CD8-positive, alpha-beta memory T cell (primary cell): ENCODE measurements around the gene USP5. TPM values are rescaled to one million over a fixed set of nuclear protein-coding genes. Genes with fewer than 3 reads are reported as not detected.
A peak's percentile ranks its signal among the peaks of the same experiment; 100 is the strongest.
"Not testable (repeated sequence)": the region's sequence is repeated elsewhere in the genome, so short reads cannot be mapped to it uniquely, and the experiment has no call there.

Source experiments
- CTCF ChIA-PET: fragments of 350-600 bp; sonication (Branson Sonifier 250); formaldehyde crosslinking; loops from one replicate; lab custom pipeline; 2021; ENCODE audit warnings: antibody characterized with exemption; lab: Charles Lee
- POLR2A ChIA-PET: fragments of 350-600 bp; sonication (Branson Sonifier 250); formaldehyde crosslinking; loops from one replicate; lab custom pipeline; 2021; ENCODE audit warnings: antibody characterized with exemption; lab: Charles Lee
- DNase-seq, 5 donors: peaks; one replicate each; pipeline versions ENCODE4 v3.0.0 to v3.0.0-alpha.2; 2020 to 2022; ENCODE audit warnings: mixed read lengths in 1 of 5
- H3K27ac ChIP-seq: one replicate; pipeline ENCODE4 v1.7.0; 2013; ENCODE audit warnings: low read depth, mild to moderate bottlenecking, low read length, moderate library complexity
- H3K27me3 ChIP-seq: 2 replicates; pipeline ENCODE4 v1.7.0; 2013; ENCODE audit warnings: low read length, mild to moderate bottlenecking; ENCODE audit not compliant: insufficient read depth, poor library complexity, severe bottlenecking
- H3K36me3 ChIP-seq: 2 replicates; pipeline ENCODE4 v1.7.0; 2013; ENCODE audit warnings: mild to moderate bottlenecking, low read length, moderate library complexity; ENCODE audit not compliant: insufficient read depth
- H3K4me1 ChIP-seq: 2 replicates; pipeline ENCODE4 v1.7.0; 2013; ENCODE audit warnings: mild to moderate bottlenecking, low read length, moderate library complexity; ENCODE audit not compliant: insufficient read depth
- H3K4me3 ChIP-seq: 2 replicates; pipeline ENCODE4 v1.7.0; 2013; ENCODE audit warnings: mild to moderate bottlenecking, low read length
- H3K9me3 ChIP-seq: 2 replicates; pipeline ENCODE4 v1.7.0; 2013; ENCODE audit warnings: mild to moderate bottlenecking, low read length
- H3K27ac Mint-ChIP-seq, 8 donors: one replicate each; pipeline ENCODE4 v1.8.0; 2020 to 2021; ENCODE audit warnings: mixed read lengths in 8 of 8, mild to moderate bottlenecking in 6 of 8, inconsistent platforms in 3 of 8, moderate library complexity in 3 of 8
- H3K27me3 Mint-ChIP-seq, 2 donors: one replicate each; pipeline ENCODE4 v1.8.0; 2020 to 2021; ENCODE audit warnings: mixed read lengths in 2 of 2, mild to moderate bottlenecking in 1 of 2, moderate library complexity in 1 of 2
- H3K36me3 Mint-ChIP-seq, 3 donors: one replicate each; pipeline ENCODE4 v1.8.0; 2020 to 2021; ENCODE audit warnings: mixed read lengths in 3 of 3, inconsistent platforms in 1 of 3, mild to moderate bottlenecking in 1 of 3
- H3K4me1 Mint-ChIP-seq, 3 donors: one replicate each; pipeline ENCODE4 v1.8.0; 2020 to 2021; ENCODE audit warnings: mixed read lengths in 3 of 3, inconsistent platforms in 1 of 3, mild to moderate bottlenecking in 1 of 3
- H3K4me3 Mint-ChIP-seq, 7 donors: one replicate each; pipeline ENCODE4 v1.8.0; 2020 to 2021; ENCODE audit warnings: mixed read lengths in 7 of 7, mild to moderate bottlenecking in 6 of 7, moderate library complexity in 4 of 7, inconsistent platforms in 2 of 7
- H3K9me3 Mint-ChIP-seq, 5 donors: one replicate each; pipeline ENCODE4 v1.8.0; 2020 to 2022; ENCODE audit warnings: mixed read lengths in 5 of 5, mild to moderate bottlenecking in 3 of 5, moderate library complexity in 2 of 5, inconsistent platforms in 1 of 5
- polyA plus RNA-seq: library from polyadenylated mRNA; unstranded; fragments of 300-500 nt; fragmentation: Illumina TruSeq; gene quantifications from one replicate; pipeline ENCODE4 v1.2.3, GENCODE V29; 2021
- total RNA-seq, 2 experiments: library from RNA; stranded (reverse); gene quantifications; one replicate each; pipeline ENCODE4 v1.2.3, GENCODE V29; 2021

Gene USP5
- total and polyA plus RNA-seq, 3 experiments from 2014 or later, result 49.7 to 154 (median 154) TPM

GRCh38 chr12:6904280-6905276 lies 52.6 kb downstream of the USP5 start, which contains the start of gene LRRC23:
TSS of gene LRRC23 (plus strand) at chr12:6904822. CDS start at chr12:6905634, 812 bp downstream.
- Histone ChIP-seq H3K27me3 (no peaks in the 10 kb centered on the region), H3K4me3 (peak within 1 kb of the TSS; percentile 86), H3K36me3 (no peaks in the 10 kb centered on the region), H3K9me3 (no peaks in the 10 kb centered on the region), H3K27ac (peak within 1 kb of the TSS; percentile 95), H3K4me1 (peaks cover 16% of the 10 kb centered on the region)
- Mint-ChIP-seq H3K9me3 (no peaks in the 10 kb centered on the region), H3K27me3 (no peaks in the 10 kb centered on the region), H3K36me3 (peaks cover 0 to 5% (median 3%) of the 10 kb centered on the region in 3 donors), H3K4me1 (peaks cover 0 to 5% (median 0%) of the 10 kb centered on the region in 3 donors), H3K27ac (peak within 1 kb of the TSS in 1 of 8 donors; percentile 78), H3K4me3 (peak within 1 kb of the TSS in 1 of 7 donors; percentile 19)
- POLR2A ChIA-PET, result interaction anchor here (0.9 to 1.6 kb wide), 4 partner anchors 9 to 53 kb away, joined by 3 to 10 read pairs (median 4); partner anchors contain the start of genes CDCA3, ENO2 and USP5
- CTCF ChIA-PET, result interaction anchor here (1.0 to 7.9 kb wide), 5 partner anchors 13 to 114 kb away, joined by 3 to 50 read pairs (median 5); partner anchors contain the start of genes LPCAT3 and SPSB2
- peak; percentile 97 to 99 (median 98) for DNase-seq

GRCh38 chr12:6905414-6906040 lies 53.6 kb downstream of the USP5 start:
- ChIA-PET CTCF (interaction anchor here (1.0 to 7.9 kb wide), 4 partner anchors 14 to 36 kb away, joined by 3 to 50 read pairs (median 25); partner anchors contain the start of gene SPSB2), POLR2A (interaction anchor here (0.9 to 1.6 kb wide), 4 partner anchors 9 to 54 kb away, joined by 3 to 10 read pairs (median 4); partner anchors contain the start of genes CDCA3, ENO2 and USP5)
- Histone ChIP-seq H3K9me3 (no peaks in the 10 kb centered on the region), H3K4me1 (peaks cover 16% of the 10 kb centered on the region), H3K36me3 (no peaks in the 10 kb centered on the region), H3K27me3 (no peaks in the 10 kb centered on the region), H3K27ac (peak overlapping the region; percentile 95), H3K4me3 (peak overlapping the region; percentile 86)
- Mint-ChIP-seq H3K9me3 (no peaks in the 10 kb centered on the region), H3K4me3 (no peak overlapping the region), H3K36me3 (peaks cover 0 to 5% (median 3%) of the 10 kb centered on the region in 3 donors), H3K27ac (no peak overlapping the region), H3K4me1 (peaks cover 0 to 5% (median 0%) of the 10 kb centered on the region in 3 donors), H3K27me3 (no peaks in the 10 kb centered on the region)
- DNase-seq, result no peak

- H3K4me1 Mint-ChIP-seq, H3K4me3 Mint-ChIP-seq, DNase-seq, H3K36me3 ChIP-seq, H3K9me3 Mint-ChIP-seq, H3K27me3 ChIP-seq, H3K27ac ChIP-seq, H3K36me3 Mint-ChIP-seq, H3K27ac Mint-ChIP-seq, H3K27me3 Mint-ChIP-seq, H3K4me3 ChIP-seq, H3K9me3 ChIP-seq: not testable (repeated sequence)
- H3K4me1 ChIP-seq, result peaks cover 17% of the 10 kb centered on the region
- POLR2A ChIA-PET, result interaction anchor here (0.7 to 0.8 kb wide), 2 partner anchors 17 to 30 kb away, joined by 3 to 7 read pairs; no protein-coding TSS in a partner anchor
- CTCF ChIA-PET, result interaction anchor here (1.2 to 7.9 kb wide), 7 partner anchors 8 to 56 kb away, joined by 3 to 50 read pairs (median 7); partner anchors contain the start of genes SPSB2 and USP5
Observed at GRCh38 chr12:6908141-6908540, 56.2 kb downstream of the USP5 start.

- ChIA-PET POLR2A (no interaction called here), CTCF (interaction anchor here (0.7 to 7.9 kb wide), 4 partner anchors 15 to 52 kb away, joined by 3 to 50 read pairs (median 10); no protein-coding TSS in a partner anchor)
- DNase-seq, result no peak
- Histone ChIP-seq H3K36me3 (no peaks in the 10 kb centered on the region), H3K4me3 (no peak overlapping the region), H3K4me1 (peaks cover 18% of the 10 kb centered on the region), H3K9me3 (no peaks in the 10 kb centered on the region), H3K27ac (no peak overlapping the region), H3K27me3 (no peaks in the 10 kb centered on the region)
- peak overlapping the region in 3 of 8 donors; percentile 6 to 51 (median 46) for H3K27ac Mint-ChIP-seq
- peak overlapping the region in 1 of 7 donors; percentile 14 for H3K4me3 Mint-ChIP-seq
- peaks cover 0 to 8% (median 3%) of the 10 kb centered on the region in 3 donors for H3K36me3 Mint-ChIP-seq
- no peaks in the 10 kb centered on the region for H3K9me3 Mint-ChIP-seq
- H3K27me3 Mint-ChIP-seq, result no peaks in the 10 kb centered on the region
- peaks cover 12 to 19% (median 13%) of the 10 kb centered on the region in 3 donors for H3K4me1 Mint-ChIP-seq
Observed at GRCh38 chr12:6909421-6910145, 57.6 kb downstream of the USP5 start.

GRCh38 chr12:6912164-6912935 lies 60.4 kb downstream of the USP5 start:
- ChIA-PET POLR2A (interaction anchor here (0.6 to 2.6 kb wide), 4 partner anchors 21 to 1011 kb away, joined by 3 to 14 read pairs (median 10); no protein-coding TSS in a partner anchor), CTCF (interaction anchor here (1.1 to 4.4 kb wide), 6 partner anchors 10 to 40 kb away, joined by 3 to 28 read pairs (median 14); partner anchors contain the start of gene SPSB2)
- Histone ChIP-seq H3K4me3 (no peak overlapping the region), H3K27me3 (no peaks in the 10 kb centered on the region), H3K4me1 (peaks cover 21% of the 10 kb centered on the region), H3K27ac (no peak overlapping the region), H3K9me3 (no peaks in the 10 kb centered on the region), H3K36me3 (no peaks in the 10 kb centered on the region)
- DNase-seq, result no peak
- H3K9me3 Mint-ChIP-seq, result no peaks in the 10 kb centered on the region
- peak overlapping the region; percentile 81 to 98 (median 94) for H3K27ac Mint-ChIP-seq
- H3K4me1 Mint-ChIP-seq, result peaks cover 21 to 44% (median 30%) of the 10 kb centered on the region in 3 donors
- H3K27me3 Mint-ChIP-seq, result no peaks in the 10 kb centered on the region
- H3K36me3 Mint-ChIP-seq, result peaks cover 0 to 30% (median 3%) of the 10 kb centered on the region in 3 donors
- peak overlapping the region in 6 of 7 donors; percentile 13 to 95 (median 66) for H3K4me3 Mint-ChIP-seq

- peak within 1 kb of the TSS; percentile 94 to 99 (median 96) for H3K27ac Mint-ChIP-seq
- CTCF ChIA-PET, result interaction anchor here (0.7 to 4.4 kb wide), 7 partner anchors 11 to 49 kb away, joined by 3 to 28 read pairs (median 4); partner anchors contain the start of genes C12orf57, RNU7-1 and SPSB2
- H3K4me3 ChIP-seq, result peak within 1 kb of the TSS; percentile 69
Observed at GRCh38 chr12:6914246-6914946, 62.4 kb downstream of the USP5 start, which contains the start of gene ENO2. TSS of gene ENO2 (plus strand) at chr12:6914580. CDS start at chr12:6915833, 1,253 bp downstream.

More at GRCh38 chr12:6914246-6914946, 62.4 kb downstream of the USP5 start, which contains the start of gene ENO2:
- Histone ChIP-seq H3K27me3 (no peaks in the 10 kb centered on the region), H3K36me3 (peaks cover 2% of the 10 kb centered on the region), H3K27ac (peak within 1 kb of the TSS; percentile 66), H3K4me1 (peaks cover 21% of the 10 kb centered on the region), H3K9me3 (no peaks in the 10 kb centered on the region)
- Mint-ChIP-seq H3K27me3 (no peaks in the 10 kb centered on the region), H3K9me3 (no peaks in the 10 kb centered on the region), H3K4me3 (peak within 1 kb of the TSS; percentile 89 to 99 (median 94)), H3K36me3 (peaks cover 0 to 39% (median 2%) of the 10 kb centered on the region in 3 donors), H3K4me1 (peaks cover 21 to 44% (median 30%) of the 10 kb centered on the region in 3 donors)
- POLR2A ChIA-PET, result interaction anchor here (0.6 to 2.6 kb wide), 17 partner anchors 9 to 244 kb away, joined by 3 to 14 read pairs (median 5); partner anchors contain the start of genes C12orf57, LRRC23, RNU7-1 and SPSB2
- DNase-seq, result peak; percentile 79 to 94 (median 87)
